ENCODE measurements around the gene WAS. TPM values are rescaled to one million over a fixed set of nuclear protein-coding genes. Genes with fewer than 3 reads are reported as not detected.

Gene WAS
- total RNA-seq, 2 donors from 2014 or later, result 96.8 to 102 TPM

DNA sequence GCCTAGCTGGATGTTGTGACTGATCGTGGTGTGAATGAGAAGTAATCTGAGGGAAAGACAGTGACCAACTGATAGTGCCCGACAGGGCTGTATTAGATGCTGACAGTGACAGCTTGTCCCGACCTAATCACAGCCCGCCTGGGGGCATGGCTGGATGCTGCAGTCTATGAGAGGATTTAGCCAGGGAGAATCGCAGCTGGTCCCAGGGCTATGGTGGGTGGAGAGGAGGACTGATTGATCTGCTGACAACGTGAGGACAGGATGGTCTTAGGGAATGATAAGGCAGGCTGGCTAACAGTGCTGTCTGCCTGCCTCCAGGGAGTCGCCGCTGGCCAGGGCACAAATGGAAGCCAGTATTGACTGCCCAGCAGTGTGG is 12.3 kb downstream of the WAS start:
- Mint-ChIP-seq H3K36me3 (ENCODE audit: low read depth) (peaks cover 38% of the 10 kb centered on the region), H3K27ac (peak overlapping the region; percentile 98), H3K4me3 (peak overlapping the region; percentile 97), H3K4me1 (peaks cover 10% of the 10 kb centered on the region), H3K27me3 (no peaks in the 10 kb centered on the region), H3K9me3 (no peaks in the 10 kb centered on the region)
- ATAC-seq (replicated peaks), result peak; percentile 1

DNA sequence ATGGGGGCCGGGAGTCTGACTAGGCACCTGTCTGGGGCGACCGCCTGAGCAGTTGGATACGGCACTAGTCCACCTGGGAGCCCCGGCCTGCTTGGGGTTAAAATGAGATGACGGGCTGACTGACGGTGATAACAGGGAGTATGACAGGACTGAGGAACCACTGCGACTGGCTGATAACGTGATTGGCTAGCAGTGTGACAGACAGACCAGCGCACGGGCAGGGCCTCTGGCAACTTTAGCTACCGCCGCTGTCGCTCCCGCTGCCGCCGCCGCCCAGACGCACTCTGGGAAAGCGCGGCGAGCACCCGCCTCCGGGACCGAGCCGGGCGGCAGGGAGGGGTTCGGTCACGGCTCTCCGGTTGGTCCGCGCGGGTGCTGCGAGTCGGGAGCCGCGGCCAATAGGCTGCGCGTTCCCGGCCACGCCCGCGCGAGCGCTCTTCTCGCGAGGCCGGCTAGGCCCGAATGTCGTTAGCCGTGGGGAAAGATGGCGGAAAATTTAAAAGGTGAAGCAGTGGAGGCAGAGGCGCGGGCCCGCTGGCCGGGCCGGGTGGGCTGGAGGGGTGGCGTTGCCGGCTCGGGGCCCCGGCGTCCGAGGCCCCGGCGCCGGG is 12.8 kb downstream of the WAS start, which contains the start of gene SUV39H1:
TSS of gene SUV39H1 (plus strand) at position 434 of the 608 bp plus-strand sequence. CDS start at position 485, 51 bp downstream.
- Mint-ChIP-seq H3K9me3 (no peaks in the 10 kb centered on the region), H3K36me3 (ENCODE audit: low read depth) (peaks cover 37% of the 10 kb centered on the region), H3K27ac (peak within 1 kb of the TSS; percentile 98), H3K27me3 (no peaks in the 10 kb centered on the region), H3K4me1 (peaks cover 10% of the 10 kb centered on the region), H3K4me3 (peak within 1 kb of the TSS; percentile 97)
- ATAC-seq (replicated peaks), result peak; percentile 96

DNA sequence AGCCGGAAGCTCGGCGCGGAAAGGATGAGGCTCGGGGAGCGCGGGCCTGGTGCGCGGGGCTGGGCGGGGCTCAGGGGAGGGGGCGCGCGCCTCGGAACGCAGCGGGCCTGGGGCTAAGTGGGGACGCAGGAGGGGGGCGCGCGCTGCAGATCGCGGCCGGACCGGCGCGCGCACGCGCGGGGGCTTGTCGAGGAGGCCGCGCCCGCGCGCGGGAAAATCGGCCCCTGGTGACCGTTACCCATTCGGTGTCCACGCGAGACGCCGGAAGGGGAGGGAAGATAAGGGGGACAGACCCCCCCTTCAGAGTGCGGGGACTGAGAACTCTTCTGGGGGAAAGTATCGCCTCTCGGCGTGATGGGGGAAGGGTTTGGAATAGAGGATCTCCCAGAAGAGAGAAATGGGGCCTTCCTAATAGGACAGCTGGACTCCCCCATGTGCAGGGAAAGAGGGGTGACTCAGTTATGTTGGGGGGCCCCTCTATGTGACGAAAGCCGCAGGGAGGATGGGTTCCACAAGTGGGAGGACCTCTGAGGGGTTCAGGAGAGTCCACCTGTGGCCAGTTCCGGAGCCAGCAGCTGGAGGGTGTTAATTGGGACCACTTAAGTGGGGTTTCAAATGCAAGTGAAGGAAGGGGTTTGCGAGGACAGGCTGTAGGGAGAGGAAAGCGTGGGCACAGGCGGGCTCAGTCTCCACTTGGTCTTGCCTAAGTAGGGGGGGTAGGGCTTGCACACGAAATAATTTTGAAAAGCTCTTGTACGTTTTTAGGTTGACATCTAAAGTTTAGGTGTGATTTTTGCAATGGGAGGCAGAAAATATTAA is 13.5 kb downstream of the WAS start:
- Mint-ChIP-seq H3K36me3 (ENCODE audit: low read depth) (peaks cover 40% of the 10 kb centered on the region), H3K4me1 (peaks cover 10% of the 10 kb centered on the region), H3K9me3 (no peaks in the 10 kb centered on the region), H3K27me3 (no peaks in the 10 kb centered on the region), H3K4me3 (peak overlapping the region; percentile 97), H3K27ac (peak overlapping the region; percentile 98)
- peak; percentile 23 for ATAC-seq (replicated peaks)

DNA sequence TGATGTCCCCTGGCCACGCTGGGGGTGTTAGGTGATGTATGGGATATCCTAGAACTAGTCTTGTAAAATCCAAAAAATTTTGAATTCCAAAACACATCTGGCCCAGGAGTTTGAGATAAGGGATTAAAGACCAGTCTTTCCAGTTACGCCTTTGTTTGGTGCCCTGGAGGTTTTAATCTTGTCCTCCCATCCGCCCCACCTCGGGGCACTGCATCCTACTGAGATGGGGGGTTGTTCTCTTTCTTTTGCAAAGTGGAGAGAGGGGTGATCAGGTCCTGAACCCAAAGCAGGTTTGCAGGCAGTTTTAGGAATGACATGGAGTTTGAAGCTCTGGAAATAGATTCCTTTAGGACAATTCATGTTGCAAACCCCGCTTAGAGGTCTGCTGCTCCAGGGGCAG is 14.7 kb downstream of the WAS start:
- Mint-ChIP-seq H3K4me1 (peaks cover 10% of the 10 kb centered on the region), H3K27ac (no peak overlapping the region), H3K9me3 (no peaks in the 10 kb centered on the region), H3K4me3 (peak overlapping the region; percentile 97), H3K27me3 (no peaks in the 10 kb centered on the region), H3K36me3 (ENCODE audit: low read depth) (peaks cover 51% of the 10 kb centered on the region)
- no peak for ATAC-seq (replicated peaks)

DNA sequence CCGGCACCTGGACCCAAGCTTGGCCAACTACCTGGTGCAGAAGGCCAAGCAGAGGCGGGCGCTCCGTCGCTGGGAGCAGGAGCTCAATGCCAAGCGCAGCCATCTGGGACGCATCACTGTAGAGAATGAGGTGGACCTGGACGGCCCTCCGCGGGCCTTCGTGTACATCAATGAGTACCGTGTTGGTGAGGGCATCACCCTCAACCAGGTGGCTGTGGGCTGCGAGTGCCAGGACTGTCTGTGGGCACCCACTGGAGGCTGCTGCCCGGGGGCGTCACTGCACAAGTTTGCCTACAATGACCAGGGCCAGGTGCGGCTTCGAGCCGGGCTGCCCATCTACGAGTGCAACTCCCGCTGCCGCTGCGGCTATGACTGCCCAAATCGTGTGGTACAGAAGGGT is 16.6 kb downstream of the WAS start:
- no peak overlapping the region for H3K4me3 Mint-ChIP-seq
- peaks cover 60% of the 10 kb centered on the region for H3K36me3 Mint-ChIP-seq (ENCODE audit: low read depth)
- H3K4me1 Mint-ChIP-seq, result peaks cover 10% of the 10 kb centered on the region
- no peak for ATAC-seq (replicated peaks)
- H3K9me3 Mint-ChIP-seq, result no peaks in the 10 kb centered on the region
- no peaks in the 10 kb centered on the region for H3K27me3 Mint-ChIP-seq
- no peak overlapping the region for H3K27ac Mint-ChIP-seq

DNA sequence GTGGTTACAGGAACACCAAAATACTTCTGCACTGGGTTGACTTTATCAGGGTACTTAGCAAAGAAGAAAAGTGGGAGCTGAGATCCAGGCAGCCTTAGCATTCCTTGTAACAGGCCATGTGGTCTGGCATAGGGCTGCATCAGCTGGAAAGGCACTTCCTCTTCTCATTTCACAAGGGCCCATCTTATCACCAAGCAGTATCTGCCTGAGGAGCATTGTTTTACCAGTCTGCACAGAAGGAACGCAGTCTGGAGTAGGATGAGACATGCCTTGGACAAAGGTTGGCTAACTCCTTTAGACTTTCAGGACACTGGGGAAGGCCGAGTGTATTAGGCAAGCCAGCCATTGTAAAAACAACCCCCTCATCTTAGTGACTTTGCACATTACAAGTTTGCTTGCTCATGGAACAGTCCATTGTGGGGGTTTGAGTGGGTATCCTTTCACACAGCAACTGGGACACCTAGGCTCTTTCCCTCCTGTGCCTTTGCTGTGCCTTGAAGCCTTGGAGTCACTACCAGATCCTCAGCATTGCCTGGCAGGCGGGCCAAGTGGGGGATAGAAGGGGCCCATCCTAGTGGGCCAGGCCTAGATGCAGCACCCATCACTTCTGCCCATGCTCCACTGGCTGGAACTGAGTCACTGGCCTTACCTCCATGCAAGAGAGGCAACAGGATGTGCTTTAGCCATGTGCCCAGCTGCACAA is 17.5 kb downstream of the WAS start:
- Mint-ChIP-seq H3K9me3 (no peaks in the 10 kb centered on the region), H3K4me1 (peaks cover 4% of the 10 kb centered on the region), H3K27me3 (no peaks in the 10 kb centered on the region), H3K4me3 (no peak overlapping the region), H3K36me3 (ENCODE audit: low read depth) (peaks cover 60% of the 10 kb centered on the region), H3K27ac (no peak overlapping the region)
- no peak for ATAC-seq (replicated peaks)

DNA sequence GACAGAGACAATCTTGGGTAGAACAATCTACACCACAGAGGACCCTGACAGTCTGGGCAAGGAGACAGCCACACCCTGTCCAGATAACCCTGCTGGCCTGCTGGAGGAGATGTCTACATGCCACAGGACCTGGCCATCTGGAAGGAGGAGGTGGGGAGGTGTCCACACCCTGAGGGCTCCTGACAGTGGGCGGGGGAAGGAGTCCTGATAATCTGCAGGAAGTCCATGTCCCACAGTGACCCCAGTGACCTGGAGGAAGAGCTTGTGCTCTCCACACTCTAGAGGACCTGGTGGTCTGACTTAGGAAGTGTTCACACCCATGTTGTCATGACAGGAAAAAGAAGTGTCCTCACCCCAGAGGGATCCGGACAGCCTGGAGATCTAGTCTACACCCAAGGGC is 18.4 kb downstream of the WAS start:
- no peaks in the 10 kb centered on the region for H3K27me3 Mint-ChIP-seq
- H3K9me3 Mint-ChIP-seq, result no peaks in the 10 kb centered on the region
- peaks cover 54% of the 10 kb centered on the region for H3K36me3 Mint-ChIP-seq (ENCODE audit: low read depth)
- H3K4me1 Mint-ChIP-seq, result peaks cover 4% of the 10 kb centered on the region
- no peak for ATAC-seq (replicated peaks)
- H3K27ac Mint-ChIP-seq, result no peak overlapping the region
- H3K4me3 Mint-ChIP-seq, result no peak overlapping the region

DNA sequence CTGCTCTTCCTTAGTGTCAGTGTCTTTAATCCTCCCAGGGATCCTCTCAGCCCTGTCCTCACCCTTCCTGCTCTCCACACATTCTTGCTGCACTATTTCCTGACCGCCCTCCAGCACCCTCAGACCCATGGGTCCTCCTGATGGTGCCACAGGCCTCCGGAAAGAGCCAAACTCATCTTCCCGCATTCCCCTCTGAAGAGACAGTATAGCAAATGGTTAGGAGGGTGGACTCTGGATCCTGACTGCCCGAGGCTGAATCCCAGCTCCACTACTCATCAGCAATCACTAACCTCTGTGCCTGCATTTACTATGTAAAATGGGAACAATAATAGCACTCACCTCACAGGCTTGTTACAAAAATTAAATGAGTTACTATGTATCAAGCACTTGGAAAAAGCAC is 19.1 kb downstream of the WAS start:
- no peak overlapping the region for H3K4me3 Mint-ChIP-seq
- H3K27ac Mint-ChIP-seq, result no peak overlapping the region
- no peaks in the 10 kb centered on the region for H3K4me1 Mint-ChIP-seq
- no peaks in the 10 kb centered on the region for H3K27me3 Mint-ChIP-seq
- no peak for ATAC-seq (replicated peaks)
- no peaks in the 10 kb centered on the region for H3K9me3 Mint-ChIP-seq
- peaks cover 47% of the 10 kb centered on the region for H3K36me3 Mint-ChIP-seq (ENCODE audit: low read depth)

DNA sequence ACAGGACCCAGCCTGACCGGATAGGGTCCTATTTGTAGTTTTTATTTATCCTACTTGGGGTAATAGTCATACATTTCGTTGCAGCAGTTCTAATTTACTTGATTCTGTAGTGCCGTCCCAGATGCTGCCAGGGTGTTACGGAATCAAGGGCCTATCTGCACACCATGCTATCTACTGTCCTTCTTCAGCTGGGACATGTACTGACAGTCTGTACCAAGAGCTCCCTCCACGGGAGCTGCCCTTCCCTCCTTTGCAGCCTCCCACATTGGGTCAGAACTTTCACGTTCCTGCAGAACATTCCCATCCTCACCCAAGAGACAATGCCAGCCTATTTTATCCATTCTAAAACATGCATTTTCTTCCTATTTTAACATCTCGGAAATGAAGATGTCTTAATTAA is 19.6 kb downstream of the WAS start:
- Mint-ChIP-seq H3K9me3 (no peaks in the 10 kb centered on the region), H3K27ac (no peak overlapping the region), H3K4me1 (no peaks in the 10 kb centered on the region), H3K4me3 (no peak overlapping the region), H3K36me3 (ENCODE audit: low read depth) (peaks cover 45% of the 10 kb centered on the region), H3K27me3 (no peaks in the 10 kb centered on the region)
- ATAC-seq (replicated peaks), result no peak

DNA sequence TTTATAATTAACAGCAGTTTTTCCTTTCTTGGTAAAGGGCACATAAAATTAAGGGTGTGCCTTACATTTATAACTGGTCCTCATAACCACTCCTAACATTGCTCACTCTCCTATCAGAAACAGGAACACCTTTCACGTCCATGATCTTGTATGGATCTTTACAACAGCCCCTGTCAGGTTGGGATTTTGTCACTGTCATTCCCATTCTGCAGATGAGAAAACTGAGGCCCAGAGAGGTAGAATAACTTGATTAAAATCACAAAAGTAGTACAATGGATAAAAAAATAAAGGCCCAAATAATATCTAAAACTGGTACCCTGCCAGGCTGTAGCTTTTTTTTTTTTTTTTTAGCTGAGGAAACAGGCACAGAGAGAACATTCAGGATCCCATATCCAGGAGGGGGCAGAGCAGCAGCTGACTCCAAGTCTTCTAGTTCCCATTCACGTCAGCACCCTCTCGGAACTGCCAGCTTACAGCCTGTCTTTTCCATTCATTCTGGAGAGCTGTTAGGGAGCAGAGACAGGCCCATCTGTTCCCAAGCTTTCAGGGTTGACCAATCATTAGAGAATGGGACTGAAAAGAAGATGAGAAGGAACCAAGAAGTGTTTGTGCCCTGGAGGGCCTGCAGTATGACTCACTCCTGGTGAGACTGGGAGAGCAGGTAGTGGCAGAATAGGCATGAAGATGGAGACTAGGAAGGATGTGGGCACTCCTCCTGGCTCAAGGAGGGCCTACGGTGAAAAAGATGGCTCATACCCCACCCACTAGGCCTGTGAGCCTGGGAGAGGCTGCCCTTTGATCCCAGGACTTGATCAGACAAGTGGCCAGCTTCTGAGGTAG is 20.3 kb downstream of the WAS start:
- Mint-ChIP-seq H3K4me3 (no peak overlapping the region), H3K4me1 (no peaks in the 10 kb centered on the region), H3K27me3 (no peaks in the 10 kb centered on the region), H3K36me3 (ENCODE audit: low read depth) (peaks cover 44% of the 10 kb centered on the region), H3K9me3 (no peaks in the 10 kb centered on the region), H3K27ac (peak overlapping the region; percentile 78)
- no peak for ATAC-seq (replicated peaks)

DNA sequence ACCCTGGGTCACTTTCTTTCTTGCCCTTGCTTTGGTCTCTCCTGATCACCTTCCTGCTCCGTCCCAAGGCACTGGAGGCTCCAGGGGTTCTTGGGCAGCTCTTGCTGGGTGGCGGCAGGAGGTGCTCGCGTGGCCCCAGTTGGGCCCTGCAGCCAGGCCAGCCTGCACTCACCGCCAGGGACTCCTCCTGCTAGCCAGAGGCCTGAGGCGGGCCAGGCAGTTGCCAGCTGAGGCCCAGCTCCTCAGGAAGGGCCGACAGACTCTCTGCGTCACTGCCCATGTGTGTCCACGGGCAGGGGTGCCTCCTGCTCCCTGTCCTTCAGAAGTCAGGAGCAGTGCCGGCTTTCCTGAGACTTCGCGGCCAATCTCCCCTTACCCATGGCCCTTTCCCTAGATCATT is 22.3 kb downstream of the WAS start:
- H3K27me3 Mint-ChIP-seq, result no peaks in the 10 kb centered on the region
- H3K4me3 Mint-ChIP-seq, result no peak overlapping the region
- no peak overlapping the region for H3K27ac Mint-ChIP-seq
- no peaks in the 10 kb centered on the region for H3K9me3 Mint-ChIP-seq
- peaks cover 5% of the 10 kb centered on the region for H3K4me1 Mint-ChIP-seq
- peaks cover 29% of the 10 kb centered on the region for H3K36me3 Mint-ChIP-seq (ENCODE audit: low read depth)
- no peak for ATAC-seq (replicated peaks)

DNA sequence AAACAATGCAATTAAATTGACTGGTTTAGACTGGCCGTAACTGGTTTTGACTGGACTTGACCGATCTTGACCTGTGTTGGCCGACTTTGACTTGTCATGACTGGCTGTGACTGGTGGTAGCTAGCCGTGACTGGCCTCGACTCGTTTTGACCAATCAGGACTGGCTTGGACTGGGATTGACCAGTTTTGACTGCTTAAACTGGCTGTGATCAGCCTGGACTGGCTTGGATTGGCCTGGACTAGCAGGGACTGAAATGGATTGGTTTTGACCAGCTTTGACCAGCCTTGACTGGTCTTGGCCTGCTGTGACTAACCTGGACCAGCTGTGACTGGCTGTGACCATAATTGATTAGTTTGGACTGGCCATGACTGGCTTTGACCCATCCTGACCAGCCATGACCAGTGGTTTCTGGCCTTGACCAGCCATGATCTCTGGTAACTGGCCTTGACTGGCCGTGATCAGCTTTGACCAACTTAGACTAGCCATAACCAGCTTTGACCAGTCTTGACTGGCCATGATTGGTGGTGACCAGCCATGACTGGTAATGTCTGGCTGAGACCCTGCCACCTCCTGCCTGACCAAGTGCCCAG is 26.0 kb downstream of the WAS start:
- Mint-ChIP-seq H3K4me3 (no peak overlapping the region), H3K36me3 (ENCODE audit: low read depth) (peaks cover 13% of the 10 kb centered on the region), H3K4me1 (peaks cover 41% of the 10 kb centered on the region), H3K27me3 (no peaks in the 10 kb centered on the region), H3K9me3 (no peaks in the 10 kb centered on the region), H3K27ac (no peak overlapping the region)
- ATAC-seq (replicated peaks), result no peak

DNA sequence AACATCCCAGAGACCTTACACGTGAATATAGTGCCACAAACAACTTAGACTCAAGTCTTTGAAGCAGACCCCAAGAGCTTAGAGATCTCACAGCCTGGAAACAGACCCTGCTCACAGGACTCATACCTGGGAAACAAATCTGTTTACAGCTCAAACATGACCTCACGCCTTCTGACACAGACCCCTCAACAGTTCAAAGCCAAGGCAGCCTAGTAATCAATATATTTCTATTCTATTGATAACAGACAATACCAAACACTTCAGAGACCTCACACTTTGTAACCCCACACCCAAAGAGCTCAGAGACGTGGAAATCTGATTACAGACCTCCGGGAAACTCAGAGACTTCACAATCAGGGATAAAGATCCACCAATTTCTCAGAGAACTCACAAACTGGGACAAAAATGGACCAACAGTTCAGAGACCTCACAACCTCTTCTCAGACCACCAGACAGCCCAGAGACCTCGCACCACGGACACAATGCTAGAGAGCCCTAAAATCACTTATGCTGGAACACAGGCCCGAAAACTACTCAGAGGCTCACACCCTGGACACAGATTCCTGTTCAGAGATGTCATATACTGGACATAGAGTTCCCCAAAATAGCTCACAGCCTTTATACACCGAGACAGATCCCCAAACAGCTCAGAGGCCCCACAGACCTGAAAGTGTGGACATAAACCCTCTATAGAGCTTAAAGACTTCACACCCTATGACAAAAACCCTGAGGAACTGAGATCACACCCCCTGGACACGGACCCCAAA is 27.7 kb downstream of the WAS start:
- Mint-ChIP-seq H3K27ac (peak overlapping the region; percentile 91), H3K36me3 (ENCODE audit: low read depth) (peaks cover 13% of the 10 kb centered on the region), H3K27me3 (no peaks in the 10 kb centered on the region), H3K4me1 (peaks cover 59% of the 10 kb centered on the region), H3K4me3 (peak overlapping the region; percentile 76), H3K9me3 (no peaks in the 10 kb centered on the region)
- ATAC-seq (replicated peaks), result no peak
